ENCODE results near the gene SLC6A18. TPM values are rescaled to one million over a fixed set of nuclear protein-coding genes. Genes with fewer than 3 reads are reported as not detected.

Gene SLC6A18
- total and polyA plus RNA-seq, 12 donors: not detected

DNA sequence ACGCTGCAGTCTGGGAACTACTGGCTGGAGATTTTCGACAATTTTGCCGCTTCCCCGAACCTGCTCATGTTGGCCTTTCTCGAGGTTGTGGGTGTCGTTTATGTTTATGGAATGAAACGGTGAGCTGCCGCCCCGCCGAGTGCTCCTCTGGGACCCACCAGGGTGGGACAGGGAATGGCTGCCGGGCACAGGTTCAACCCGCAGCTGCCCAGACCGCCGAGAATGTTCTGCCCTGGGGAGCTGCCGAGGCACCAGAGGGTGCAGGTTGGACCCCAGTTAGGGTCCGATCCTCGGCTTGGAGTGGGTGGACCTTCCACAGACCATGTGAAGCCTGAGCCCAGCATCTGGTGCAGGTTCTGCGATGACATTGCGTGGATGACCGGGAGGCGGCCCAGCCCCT lies 19.1 kb downstream of the SLC6A18 start:
- H3K36me3 ChIP-seq: no peaks in the 10 kb centered on the region
- no peak overlapping the region for H3K27ac ChIP-seq
- H3K4me1 ChIP-seq: no peaks in the 10 kb centered on the region
- H3K4me3 ChIP-seq: no peak overlapping the region
- peaks cover 0 to 66% (median 61%) of the 10 kb centered on the region in 7 donors for H3K27me3 ChIP-seq
- TF ChIP-seq, protein P1, sequence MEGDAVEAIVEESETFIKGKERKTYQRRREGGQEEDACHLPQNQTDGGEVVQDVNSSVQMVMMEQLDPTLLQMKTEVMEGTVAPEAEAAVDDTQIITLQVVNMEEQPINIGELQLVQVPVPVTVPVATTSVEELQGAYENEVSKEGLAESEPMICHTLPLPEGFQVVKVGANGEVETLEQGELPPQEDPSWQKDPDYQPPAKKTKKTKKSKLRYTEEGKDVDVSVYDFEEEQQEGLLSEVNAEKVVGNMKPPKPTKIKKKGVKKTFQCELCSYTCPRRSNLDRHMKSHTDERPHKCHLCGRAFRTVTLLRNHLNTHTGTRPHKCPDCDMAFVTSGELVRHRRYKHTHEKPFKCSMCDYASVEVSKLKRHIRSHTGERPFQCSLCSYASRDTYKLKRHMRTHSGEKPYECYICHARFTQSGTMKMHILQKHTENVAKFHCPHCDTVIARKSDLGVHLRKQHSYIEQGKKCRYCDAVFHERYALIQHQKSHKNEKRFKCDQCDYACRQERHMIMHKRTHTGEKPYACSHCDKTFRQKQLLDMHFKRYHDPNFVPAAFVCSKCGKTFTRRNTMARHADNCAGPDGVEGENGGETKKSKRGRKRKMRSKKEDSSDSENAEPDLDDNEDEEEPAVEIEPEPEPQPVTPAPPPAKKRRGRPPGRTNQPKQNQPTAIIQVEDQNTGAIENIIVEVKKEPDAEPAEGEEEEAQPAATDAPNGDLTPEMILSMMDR (IDR thresholded peaks at IDR 0.05): no peak
- intact Hi-C loops (cut with DNase I): no loop called here
- no peak for DNase-seq
- WGBS, 2 donors: 71 to 75% methylated on average over 21 of the region's 21 CpGs
- no peaks in the 10 kb centered on the region for H3K9me3 ChIP-seq
- ATAC-seq: no peak

DNA sequence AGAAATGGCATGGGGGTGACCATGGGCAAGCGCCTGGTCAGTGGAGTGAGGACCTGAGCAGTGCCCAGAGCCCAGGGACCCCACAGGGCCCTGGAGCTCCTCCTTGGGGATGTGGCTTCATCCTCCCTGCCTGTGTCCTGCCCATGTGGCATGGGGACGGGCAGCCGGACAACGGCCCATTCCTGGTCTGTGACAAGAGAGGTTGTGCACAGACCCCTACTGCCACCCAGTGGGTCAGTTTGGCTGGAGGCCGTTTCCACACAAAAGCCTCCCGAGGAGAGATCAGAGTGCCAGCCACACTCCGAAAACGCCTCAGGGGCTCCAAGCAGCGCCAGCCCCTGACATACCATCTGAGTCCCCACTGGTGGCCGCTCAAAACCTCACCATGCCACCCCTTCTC lies 19.8 kb downstream of the SLC6A18 start:
- DNase-seq: no peak
- H3K4me1 ChIP-seq: no peaks in the 10 kb centered on the region
- intact Hi-C loops (cut with DNase I): loop anchor here in 1 of 10 donors (5.0 kb wide), 1 partner anchor 152 kb away; no protein-coding TSS in a partner anchor
- WGBS, 2 donors: 58 to 60% methylated on average over 10 of the region's 10 CpGs
- peaks cover 0 to 72% (median 68%) of the 10 kb centered on the region in 7 donors for H3K27me3 ChIP-seq
- H3K36me3 ChIP-seq: no peaks in the 10 kb centered on the region
- no peaks in the 10 kb centered on the region for H3K9me3 ChIP-seq
- TF ChIP-seq, protein P1 (IDR thresholded peaks at IDR 0.05): no peak
- no peak overlapping the region for H3K27ac ChIP-seq
- H3K4me3 ChIP-seq: no peak overlapping the region
- no peak for ATAC-seq

DNA sequence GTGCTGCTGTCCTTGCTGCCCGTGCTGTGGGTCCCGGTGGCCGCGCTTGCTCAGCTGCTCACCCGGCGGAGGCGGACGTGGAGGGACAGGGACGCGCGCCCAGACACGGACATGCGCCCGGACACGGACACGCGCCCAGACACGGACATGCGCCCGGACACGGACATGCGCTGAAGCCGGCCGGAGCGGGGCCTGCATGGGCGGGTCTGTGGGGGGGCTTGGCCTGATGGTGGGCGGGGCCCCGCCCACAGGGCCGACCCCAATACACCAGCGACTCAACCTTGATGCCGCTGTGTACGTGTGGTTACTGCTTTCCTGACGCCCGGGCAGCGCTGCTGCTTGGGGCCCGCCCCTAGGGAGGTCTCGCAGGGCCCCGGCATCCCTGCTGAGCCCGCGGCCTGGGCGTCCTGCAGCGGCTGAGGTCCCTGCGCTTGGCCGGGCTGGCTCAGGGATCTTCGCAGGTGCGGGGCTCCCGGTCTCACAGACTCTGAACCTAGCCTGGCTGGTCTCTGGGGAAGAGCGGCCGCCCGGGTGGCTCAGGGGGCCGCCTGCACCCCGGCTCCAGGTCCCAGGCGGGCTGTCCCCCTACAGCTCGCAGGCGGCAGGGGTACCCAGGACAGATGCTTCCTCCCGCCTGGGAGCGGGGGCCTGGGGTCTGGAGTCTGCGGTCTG lies 20.9 kb downstream of the SLC6A18 start:
- 26 to 51% methylated on average over 50 to 58 of the region's 58 CpGs for WGBS, 2 donors

DNA sequence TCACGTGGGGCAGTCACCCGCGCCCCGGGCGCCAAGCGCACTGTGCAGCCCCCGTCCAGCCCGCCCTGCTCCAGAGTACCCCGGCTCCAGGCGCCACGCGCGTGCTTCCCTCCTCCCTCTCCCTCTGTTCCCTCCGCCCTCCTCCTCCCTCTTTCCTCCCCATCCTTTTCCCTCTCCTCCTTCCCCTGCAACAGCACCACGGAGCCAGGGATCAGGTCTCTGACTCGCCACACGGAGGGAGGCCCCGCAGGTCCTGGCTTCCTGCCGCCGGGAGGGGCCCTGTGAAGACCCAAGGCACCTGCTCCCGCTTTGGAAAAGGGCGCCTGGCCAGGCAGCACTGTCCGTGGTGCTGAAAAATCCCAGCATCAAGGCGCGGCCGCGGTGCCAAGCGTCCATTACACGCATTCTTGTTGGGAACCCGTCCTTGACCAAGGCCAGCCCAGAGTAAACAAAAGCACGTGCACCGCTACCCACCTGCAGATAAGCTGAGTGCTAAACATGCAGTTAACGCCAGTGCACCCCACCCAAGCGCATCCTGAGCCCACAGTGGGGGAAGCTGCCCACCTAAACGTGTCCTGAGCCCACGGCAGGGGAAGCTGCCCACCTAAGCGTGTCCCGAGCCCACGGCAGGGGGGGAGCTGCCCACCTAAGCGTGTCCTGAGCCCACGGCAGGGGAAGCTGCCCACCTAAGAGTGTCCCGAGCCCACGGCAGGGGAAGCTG lies 21.7 kb downstream of the SLC6A18 start:
- H3K9me3 ChIP-seq: no peaks in the 10 kb centered on the region
- no peaks in the 10 kb centered on the region for H3K36me3 ChIP-seq
- H3K27me3 ChIP-seq: peaks cover 0 to 83% (median 68%) of the 10 kb centered on the region in 7 donors
- H3K4me3 ChIP-seq: no peak overlapping the region
- DNase-seq: peak; percentile 21 to 48
- peak in 5 of 8 donors; percentile 28 to 48 (median 39) for ATAC-seq
- TF ChIP-seq, protein P1 (IDR thresholded peaks at IDR 0.05): no peak
- intact Hi-C loops (cut with DNase I): loop anchor here in 1 of 10 donors (5.0 kb wide), 1 partner anchor 150 kb away; no protein-coding TSS in a partner anchor
- no peak overlapping the region for H3K27ac ChIP-seq
- 22 to 25% methylated on average over 43 of the region's 43 CpGs for WGBS, 2 donors
- no peaks in the 10 kb centered on the region for H3K4me1 ChIP-seq

More for the DNA sequence above, 20.9 kb downstream of the SLC6A18 start:
- no peak overlapping the region for H3K4me3 ChIP-seq
- no peaks in the 10 kb centered on the region for H3K9me3 ChIP-seq
- TF ChIP-seq, protein P1 (IDR thresholded peaks at IDR 0.05): no peak
- intact Hi-C loops (cut with DNase I): loop anchor here in 1 of 10 donors (5.0 kb wide), 1 partner anchor 151 kb away; no protein-coding TSS in a partner anchor
- H3K27ac ChIP-seq: no peak overlapping the region
- no peaks in the 10 kb centered on the region for H3K4me1 ChIP-seq
- peaks cover 0 to 75% (median 68%) of the 10 kb centered on the region in 7 donors for H3K27me3 ChIP-seq
- DNase-seq (no peak), ATAC-seq (no peak)
- no peaks in the 10 kb centered on the region for H3K36me3 ChIP-seq

All from heart right ventricle (tissue), 16 donors.